T-helper 22 cell (primary cell): ENCODE measurements around the gene ST8SIA2.

Experiments
- DNase-seq: peaks from one replicate; pipeline ENCODE4 v3.0.0-alpha.2; 2020; ENCODE audit warnings: low read depth

ST8SIA2 gene

DNA sequence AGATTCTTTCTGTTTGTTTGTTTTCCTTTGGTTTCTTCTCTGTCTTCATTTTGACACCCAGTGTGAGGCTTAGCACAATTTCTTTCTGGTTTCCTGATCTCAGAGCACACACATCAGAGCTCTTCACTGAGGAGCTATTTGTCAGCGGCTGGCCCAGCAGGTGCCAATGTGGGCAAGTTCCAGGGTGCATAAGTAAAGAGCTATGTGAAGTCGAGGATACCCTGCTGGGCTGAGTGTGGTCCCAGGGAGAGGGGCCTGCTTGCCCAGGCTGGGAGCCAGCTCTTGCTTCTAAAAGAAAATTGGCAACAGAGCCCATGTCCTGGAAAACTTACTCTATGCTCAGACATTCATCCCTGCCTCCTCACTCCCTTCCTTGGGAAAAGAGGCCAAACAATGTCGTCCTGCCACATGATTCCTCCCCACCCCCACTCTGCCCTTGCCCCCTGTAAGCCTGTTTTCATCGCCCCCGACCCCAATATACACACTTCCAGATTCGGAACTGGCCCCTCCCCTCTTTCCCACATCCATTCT, 101.2 kb downstream of the ST8SIA2 start:
- no peak for DNase-seq

DNA sequence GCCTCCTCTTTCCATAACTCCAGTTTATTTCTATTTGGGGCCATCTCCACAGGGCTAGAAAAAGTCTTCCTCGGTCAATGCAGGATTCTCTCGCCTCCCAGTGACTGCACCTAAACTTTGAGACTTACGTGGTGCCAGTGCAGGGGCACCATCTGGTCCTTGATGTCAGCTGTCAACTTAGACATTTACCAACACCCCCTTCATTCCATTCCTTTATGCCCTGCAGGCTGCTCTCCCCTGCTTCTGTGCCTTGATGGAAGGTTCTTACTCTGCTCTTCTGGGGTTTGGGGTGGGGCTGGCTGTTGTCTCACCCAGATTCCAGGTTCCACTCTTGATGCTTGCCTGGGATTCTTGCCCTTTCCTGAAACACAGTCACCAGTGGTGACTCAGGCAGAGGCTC, 101.8 kb downstream of the ST8SIA2 start:
- DNase-seq = no peak

- no peak for DNase-seq
Observed at GRCh38 chr15:92499731-92500530, 106.2 kb downstream of the ST8SIA2 start.

- DNase-seq = no peak
Observed at GRCh38 chr15:92502336-92502735, 108.7 kb downstream of the ST8SIA2 start.

DNA sequence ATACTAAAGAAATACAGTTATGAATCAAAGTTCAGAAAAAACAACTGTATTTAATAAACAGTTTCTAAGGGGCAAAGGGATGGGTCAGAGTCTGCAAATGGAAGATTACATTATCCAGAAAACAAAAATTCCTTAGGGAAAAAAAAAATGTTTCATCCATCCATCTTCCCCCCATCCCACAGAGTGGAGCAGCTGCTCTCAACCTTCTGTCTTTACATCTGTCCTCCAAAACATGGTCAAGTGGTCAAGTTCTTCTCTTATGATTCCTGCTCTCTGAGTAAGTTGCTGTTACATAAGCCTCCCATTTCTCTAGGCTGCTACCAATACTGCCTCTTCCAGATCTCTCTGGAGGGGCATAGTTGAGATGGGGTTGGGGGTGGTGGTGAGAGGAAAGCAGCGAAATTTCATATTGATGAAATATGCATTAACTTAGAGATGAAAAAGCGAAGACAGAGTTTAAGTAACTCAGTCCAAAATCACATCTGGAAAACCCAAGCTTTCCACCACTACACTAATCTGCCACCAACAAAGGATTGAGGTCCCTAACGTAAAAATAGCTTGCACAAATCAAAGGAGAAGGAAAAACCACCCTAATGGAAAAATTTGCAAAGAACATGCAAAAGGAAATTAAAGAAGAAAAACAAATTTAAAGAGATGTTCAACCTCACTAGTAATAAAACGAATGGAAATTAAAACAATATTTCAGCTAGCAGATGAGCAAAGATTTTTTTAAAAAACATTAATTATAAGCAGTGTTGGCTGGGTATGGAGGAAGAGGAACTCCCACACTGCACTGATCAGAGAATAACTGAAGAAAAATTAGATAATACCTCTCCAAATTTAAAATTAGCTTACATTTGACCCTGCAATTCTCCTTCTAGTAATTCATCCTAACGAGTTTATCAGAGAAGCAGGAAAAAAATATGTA, 109.5 kb downstream of the ST8SIA2 start:
- no peak for DNase-seq

DNA sequence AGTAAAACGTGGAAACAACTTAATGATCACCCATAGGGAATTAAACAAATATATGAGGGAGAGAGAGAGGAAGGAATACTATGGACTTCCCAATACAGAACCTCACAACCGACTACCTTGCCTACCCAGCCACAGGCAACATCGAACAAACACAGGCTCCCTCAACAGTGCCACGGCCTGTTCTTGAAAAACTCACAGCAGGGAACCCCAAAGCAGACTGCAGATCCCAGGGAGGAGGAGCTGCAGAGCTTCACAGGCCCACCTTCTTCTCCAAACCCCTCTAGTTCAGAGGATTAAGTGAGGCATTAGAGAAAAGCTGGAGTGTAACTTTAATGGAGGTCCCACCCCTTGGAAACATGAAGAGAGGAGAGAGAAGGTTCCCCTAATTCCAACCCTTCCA, 110.2 kb downstream of the ST8SIA2 start:
- no peak for DNase-seq

DNA sequence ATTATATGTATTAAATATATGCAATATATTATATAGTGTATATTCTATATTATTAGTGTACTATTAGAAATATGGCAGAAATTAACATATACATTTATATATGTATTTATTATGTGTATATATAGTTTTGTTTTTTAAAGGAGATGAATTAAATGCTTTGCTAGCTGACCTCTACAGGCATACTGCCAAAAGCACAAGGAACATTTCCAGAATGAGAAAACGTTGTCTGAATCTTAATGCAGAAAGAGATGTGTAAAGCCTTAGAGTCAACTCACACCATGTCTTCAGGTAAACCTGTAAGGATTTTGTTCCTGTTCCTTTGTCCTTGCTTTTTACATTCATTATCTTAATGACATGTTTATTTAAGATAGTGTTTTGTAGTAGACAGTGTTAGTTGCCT, 111.9 kb downstream of the ST8SIA2 start:
- DNase-seq = no peak

DNA sequence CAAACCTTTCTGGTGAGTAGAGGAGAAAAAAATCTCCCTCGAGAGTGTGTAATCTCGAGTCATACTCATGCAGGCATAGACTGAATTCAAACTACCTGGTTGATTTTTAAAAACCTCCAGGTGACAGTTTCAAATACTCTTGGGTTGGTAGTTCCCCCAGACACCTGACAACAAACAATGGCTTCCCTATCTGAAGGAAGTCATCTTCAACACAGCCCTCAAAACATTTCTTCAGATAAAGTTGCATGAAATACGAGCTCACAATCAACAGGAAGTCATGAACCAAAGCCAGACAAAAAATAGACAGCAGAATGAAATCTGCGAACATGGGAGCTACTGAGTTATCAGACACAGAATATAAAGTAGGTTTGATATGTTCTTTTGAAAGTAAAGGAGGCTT, 112.8 kb downstream of the ST8SIA2 start:
- no peak for DNase-seq

DNA sequence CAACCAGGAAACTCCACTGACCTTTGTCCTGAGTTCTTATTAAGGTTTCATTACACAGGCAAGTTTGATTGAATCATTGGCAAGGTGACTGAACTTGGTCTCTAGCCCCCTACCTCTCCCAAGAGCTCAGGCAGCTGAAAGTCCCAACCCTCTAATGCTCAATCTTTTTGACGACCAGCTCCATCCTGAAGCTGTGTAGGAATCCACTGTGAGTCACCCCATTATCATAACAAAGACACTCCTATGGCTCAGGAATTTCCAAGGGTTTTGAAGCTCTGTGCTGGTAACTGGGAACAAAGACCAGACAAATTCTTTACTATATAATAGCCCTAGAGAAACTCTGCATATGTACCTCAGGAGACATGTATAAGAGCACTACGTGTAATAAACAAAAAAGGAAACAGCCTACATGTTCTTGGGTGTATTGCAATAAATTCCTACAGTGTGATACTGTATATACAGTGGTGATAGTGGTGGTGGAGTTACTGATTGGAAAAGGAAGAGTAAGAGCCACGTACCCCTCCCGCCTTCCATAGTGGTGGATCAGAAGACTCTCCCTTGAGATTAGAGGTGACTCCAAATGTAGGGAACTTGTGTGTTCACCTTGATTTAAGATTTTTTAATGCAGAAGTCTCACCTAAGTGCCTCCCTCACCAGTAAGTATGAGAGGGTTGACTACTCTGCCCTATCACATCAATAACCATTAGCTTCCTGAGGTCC, 116.6 kb downstream of the ST8SIA2 start:
- no peak for DNase-seq
